Astrocyte (in vitro differentiated cells and primary cell): Measurements from ENCODE around the gene MAST3. TPM values are rescaled to one million over a fixed set of nuclear protein-coding genes. Genes with fewer than 3 reads are reported as not detected.

Source experiments
- DNase-seq: peaks from one replicate; pipeline ENCODE4 v3.0.0-alpha.2; 2010; ENCODE audit warnings: low read depth
- FAIRE-seq: peaks from 2 replicates; lab custom pipeline; 2011; peaks lifted over from hg19 to GRCh38; lab: Jason Lieb, UNC
- H2AFZ ChIP-seq: 2 replicates; pipeline ENCODE4 v1.6.0; 2012; ENCODE audit warnings: low read depth, low read length, inconsistent platforms
- H3K27ac ChIP-seq: 2 replicates; pipeline ENCODE4 v1.5.1; 2011; ENCODE audit warnings: low read depth, low read length, inconsistent platforms
- H3K27me3 ChIP-seq: 2 replicates; pipeline ENCODE4 v1.6.0; 2011; ENCODE audit warnings: low read length, inconsistent platforms; ENCODE audit not compliant: insufficient read depth
- H3K36me3 ChIP-seq: 2 replicates; pipeline ENCODE4 v1.5.1; 2011; ENCODE audit warnings: low read length, inconsistent platforms; ENCODE audit not compliant: insufficient read depth
- H3K4me1 ChIP-seq: 2 replicates; pipeline ENCODE4 v1.5.1; 2011; ENCODE audit warnings: low read length, inconsistent platforms; ENCODE audit not compliant: insufficient read depth
- H3K4me2 ChIP-seq: 2 replicates; pipeline ENCODE4 v1.6.0; 2012; ENCODE audit warnings: low read length, inconsistent platforms
- H3K4me3 ChIP-seq: 2 replicates; pipeline ENCODE4 v1.5.1; 2011; ENCODE audit warnings: low read depth, mild to moderate bottlenecking, low read length, inconsistent platforms; ENCODE audit not compliant: insufficient read depth
- H3K79me2 ChIP-seq: 2 replicates; pipeline ENCODE4 v1.6.0; 2012; ENCODE audit warnings: mild to moderate bottlenecking, low read length, inconsistent platforms; ENCODE audit not compliant: insufficient read depth
- H3K9ac ChIP-seq: 2 replicates; pipeline ENCODE4 v1.6.0; 2012; ENCODE audit warnings: mild to moderate bottlenecking, low read length, inconsistent platforms
- H3K9me3 ChIP-seq: 2 replicates; pipeline ENCODE4 v1.5.1; 2012; ENCODE audit warnings: low read depth, mild to moderate bottlenecking, low read length, inconsistent platforms; ENCODE audit not compliant: insufficient read depth
- H4K20me1 ChIP-seq: 2 replicates; pipeline ENCODE4 v1.6.0; 2012; ENCODE audit warnings: low read length, inconsistent platforms; ENCODE audit not compliant: insufficient read depth
- H3K27ac Mint-ChIP-seq: one replicate; pipeline ENCODE4 v1.8.0; 2021; ENCODE audit warnings: mild to moderate bottlenecking, mixed read lengths; ENCODE audit not compliant: unreplicated experiment
- H3K27me3 Mint-ChIP-seq: one replicate; pipeline ENCODE4 v1.8.0; 2021; ENCODE audit warnings: low read depth, mixed read lengths; ENCODE audit not compliant: unreplicated experiment
- H3K36me3 Mint-ChIP-seq: one replicate; pipeline ENCODE4 v1.8.0; 2021; ENCODE audit warnings: low read depth, mixed read lengths; ENCODE audit not compliant: unreplicated experiment
- H3K4me1 Mint-ChIP-seq: one replicate; pipeline ENCODE4 v1.8.0; 2021; ENCODE audit warnings: low read depth, mixed read lengths; ENCODE audit not compliant: unreplicated experiment
- H3K4me3 Mint-ChIP-seq: one replicate; pipeline ENCODE4 v1.8.0; 2021; ENCODE audit warnings: mild to moderate bottlenecking, moderate library complexity, mixed read lengths; ENCODE audit not compliant: unreplicated experiment
- H3K9me3 Mint-ChIP-seq: one replicate; pipeline ENCODE4 v1.8.0; 2021; ENCODE audit warnings: mild to moderate bottlenecking, mixed read lengths; ENCODE audit not compliant: unreplicated experiment
- CTCF ChIP-seq: IDR thresholded peaks from 2 replicates; pipeline ENCODE4 v1.5.1; 2011; ENCODE audit warnings: low read depth, mild to moderate bottlenecking, inconsistent platforms, low read length, moderate library complexity; ENCODE audit not compliant: insufficient read depth
- EZH2 ChIP-seq: IDR thresholded peaks from 2 replicates; pipeline ENCODE4 v1.6.1; 2012; ENCODE audit warnings: mild to moderate bottlenecking, low read length, inconsistent platforms; ENCODE audit not compliant: insufficient read depth
- total RNA-seq: library from RNA; stranded (reverse); gene quantifications from 2 replicates; pipeline ENCODE4 v1.2.1, GENCODE V29; 2021

The MAST3 gene
- total RNA-seq, 1 donor from 2014 or later, result 5.5 TPM

GRCh38 chr19:18194554-18195238 is 97.1 kb downstream of the MAST3 start:
- no peak overlapping the region for H2AFZ ChIP-seq

GRCh38 chr19:18196511-18196845 is 98.9 kb downstream of the MAST3 start:
- H2AFZ ChIP-seq, result no peak overlapping the region
- H3K4me3 Mint-ChIP-seq, result no peak overlapping the region
- H3K27me3 ChIP-seq, result no peaks in the 10 kb centered on the region
- H3K36me3 Mint-ChIP-seq, result peaks cover 9% of the 10 kb centered on the region
- H3K27ac Mint-ChIP-seq, result no peak overlapping the region
- no peak overlapping the region for H3K9ac ChIP-seq
- no peaks in the 10 kb centered on the region for H3K36me3 ChIP-seq
- H3K4me3 ChIP-seq, result no peak overlapping the region
- DNase-seq, result no peak
- H3K79me2 ChIP-seq, result peaks cover 7% of the 10 kb centered on the region
- no peak overlapping the region for H3K4me2 ChIP-seq
- H4K20me1 ChIP-seq, result peaks cover 6% of the 10 kb centered on the region
- H3K4me1 ChIP-seq, result peaks cover 9% of the 10 kb centered on the region
- no peaks in the 10 kb centered on the region for H3K9me3 Mint-ChIP-seq
- H3K4me1 Mint-ChIP-seq, result peaks cover 3% of the 10 kb centered on the region
- H3K9me3 ChIP-seq, result no peaks in the 10 kb centered on the region
- no peak for FAIRE-seq
- no peaks in the 10 kb centered on the region for H3K27me3 Mint-ChIP-seq
- TF ChIP-seq CTCF (no peak), EZH2 (no peak)
- H3K27ac ChIP-seq, result no peak overlapping the region

More at GRCh38 chr19:18194554-18195238, 97.1 kb downstream of the MAST3 start:
- peak overlapping the region; percentile 89 for H3K4me3 Mint-ChIP-seq
- Histone ChIP-seq H3K4me1 (peaks cover 9% of the 10 kb centered on the region), H3K79me2 (peaks cover 7% of the 10 kb centered on the region), H3K9ac (no peak overlapping the region), H3K4me2 (peak overlapping the region; percentile 95), H3K4me3 (no peak overlapping the region), H3K27ac (no peak overlapping the region), H3K9me3 (no peaks in the 10 kb centered on the region), H3K36me3 (no peaks in the 10 kb centered on the region), H3K27me3 (no peaks in the 10 kb centered on the region), H4K20me1 (peaks cover 6% of the 10 kb centered on the region)
- H3K36me3 Mint-ChIP-seq, result peaks cover 5% of the 10 kb centered on the region
- no peaks in the 10 kb centered on the region for H3K27me3 Mint-ChIP-seq
- peaks cover 3% of the 10 kb centered on the region for H3K4me1 Mint-ChIP-seq
- FAIRE-seq (no peak), DNase-seq (peak; percentile 51)
- peak overlapping the region; percentile 7 for H3K27ac Mint-ChIP-seq
- H3K9me3 Mint-ChIP-seq, result no peaks in the 10 kb centered on the region
- no peak for TF ChIP-seq CTCF
- no peak for TF ChIP-seq EZH2

- no peaks in the 10 kb centered on the region for H3K36me3 ChIP-seq
- FAIRE-seq (no peak), DNase-seq (no peak)
- H3K9ac ChIP-seq, result no peak overlapping the region
- H3K4me1 Mint-ChIP-seq, result peaks cover 3% of the 10 kb centered on the region
- no peak overlapping the region for H3K4me3 ChIP-seq
- no peaks in the 10 kb centered on the region for H3K27me3 ChIP-seq
- H3K4me1 ChIP-seq, result peaks cover 6% of the 10 kb centered on the region
- H3K4me2 ChIP-seq, result no peak overlapping the region
- no peaks in the 10 kb centered on the region for H3K9me3 Mint-ChIP-seq
- H3K27me3 Mint-ChIP-seq, result no peaks in the 10 kb centered on the region
- TF ChIP-seq CTCF, result no peak
- TF ChIP-seq EZH2, result no peak
- peaks cover 11% of the 10 kb centered on the region for H4K20me1 ChIP-seq
- H2AFZ ChIP-seq, result no peak overlapping the region
- H3K27ac Mint-ChIP-seq, result no peak overlapping the region
- no peak overlapping the region for H3K27ac ChIP-seq
- H3K36me3 Mint-ChIP-seq, result peaks cover 16% of the 10 kb centered on the region
- H3K79me2 ChIP-seq, result peaks cover 7% of the 10 kb centered on the region
- no peak overlapping the region for H3K4me3 Mint-ChIP-seq
- no peaks in the 10 kb centered on the region for H3K9me3 ChIP-seq
Observed at GRCh38 chr19:18197306-18197705, 99.7 kb downstream of the MAST3 start.
